ENCODE data around the gene KLHL13. TPM values are rescaled to one million over a fixed set of nuclear protein-coding genes. Genes with fewer than 3 reads are reported as not detected.

KLHL13 gene
- total RNA-seq, 1 experiment from 2014 or later, result not detected

DNA sequence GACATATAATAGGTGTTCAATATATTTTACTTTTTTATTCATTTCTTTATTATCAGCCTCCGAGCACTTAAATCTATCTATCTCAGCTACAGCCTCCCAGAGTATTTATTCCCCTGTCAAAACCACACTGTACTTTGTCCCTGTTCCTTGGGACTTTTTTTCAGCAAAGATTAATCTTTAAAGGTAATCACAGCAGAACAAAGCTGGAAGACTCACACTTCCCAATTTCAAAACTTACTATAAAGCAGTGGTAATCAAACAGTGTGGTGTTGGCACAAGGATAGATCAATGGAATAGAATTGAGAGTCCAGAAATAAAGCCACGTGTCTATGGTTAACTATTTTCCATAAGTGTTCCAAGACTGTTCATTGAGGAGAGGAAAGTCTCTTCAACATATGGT, 59.7 kb downstream of the KLHL13 start:
- DNase-seq, result no peak
- no peak overlapping the region for H3K27ac ChIP-seq
- BruUV-seq (replicated peaks), result no TSS peak
- no peaks in the 10 kb centered on the region for H3K79me2 ChIP-seq (ENCODE audit: low read depth)
- no peaks in the 10 kb centered on the region for H3K27me3 ChIP-seq (ENCODE audit: insufficient read depth, low read depth)
- no peaks in the 10 kb centered on the region for H3K9me3 ChIP-seq (ENCODE audit: insufficient read depth, low read depth)
- no peak overlapping the region for H3K4me2 ChIP-seq
- no peaks in the 10 kb centered on the region for H3K9me2 ChIP-seq (ENCODE audit: insufficient read depth)
- intact Hi-C loops (cut with micrococcal nuclease; ENCODE audit: unreplicated experiment), result no loop called here
- POLR2A ChIA-PET (ENCODE audit: unreplicated experiment), result no interaction called here
- no peaks in the 10 kb centered on the region for H4K20me1 ChIP-seq (ENCODE audit: insufficient read depth)
- CTCF ChIA-PET, result no interaction called here
- H3K4me3 ChIP-seq, result no peak overlapping the region
- TF ChIP-seq, protein P1, sequence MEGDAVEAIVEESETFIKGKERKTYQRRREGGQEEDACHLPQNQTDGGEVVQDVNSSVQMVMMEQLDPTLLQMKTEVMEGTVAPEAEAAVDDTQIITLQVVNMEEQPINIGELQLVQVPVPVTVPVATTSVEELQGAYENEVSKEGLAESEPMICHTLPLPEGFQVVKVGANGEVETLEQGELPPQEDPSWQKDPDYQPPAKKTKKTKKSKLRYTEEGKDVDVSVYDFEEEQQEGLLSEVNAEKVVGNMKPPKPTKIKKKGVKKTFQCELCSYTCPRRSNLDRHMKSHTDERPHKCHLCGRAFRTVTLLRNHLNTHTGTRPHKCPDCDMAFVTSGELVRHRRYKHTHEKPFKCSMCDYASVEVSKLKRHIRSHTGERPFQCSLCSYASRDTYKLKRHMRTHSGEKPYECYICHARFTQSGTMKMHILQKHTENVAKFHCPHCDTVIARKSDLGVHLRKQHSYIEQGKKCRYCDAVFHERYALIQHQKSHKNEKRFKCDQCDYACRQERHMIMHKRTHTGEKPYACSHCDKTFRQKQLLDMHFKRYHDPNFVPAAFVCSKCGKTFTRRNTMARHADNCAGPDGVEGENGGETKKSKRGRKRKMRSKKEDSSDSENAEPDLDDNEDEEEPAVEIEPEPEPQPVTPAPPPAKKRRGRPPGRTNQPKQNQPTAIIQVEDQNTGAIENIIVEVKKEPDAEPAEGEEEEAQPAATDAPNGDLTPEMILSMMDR (conservative IDR thresholded peaks at IDR 0.05), result no peak
- no peak for TF ChIP-seq EZH2 (IDR thresholded peaks at IDR 0.05; ENCODE audit: low read depth)
- no peaks in the 10 kb centered on the region for H3F3A ChIP-seq (ENCODE audit: insufficient read depth, low read depth)
- no peak overlapping the region for H2AFZ ChIP-seq
- no peaks in the 10 kb centered on the region for H3K4me1 ChIP-seq (replicated peaks; ENCODE audit: insufficient read depth)
- no peaks in the 10 kb centered on the region for H3K36me3 ChIP-seq (ENCODE audit: low read depth)

DNA sequence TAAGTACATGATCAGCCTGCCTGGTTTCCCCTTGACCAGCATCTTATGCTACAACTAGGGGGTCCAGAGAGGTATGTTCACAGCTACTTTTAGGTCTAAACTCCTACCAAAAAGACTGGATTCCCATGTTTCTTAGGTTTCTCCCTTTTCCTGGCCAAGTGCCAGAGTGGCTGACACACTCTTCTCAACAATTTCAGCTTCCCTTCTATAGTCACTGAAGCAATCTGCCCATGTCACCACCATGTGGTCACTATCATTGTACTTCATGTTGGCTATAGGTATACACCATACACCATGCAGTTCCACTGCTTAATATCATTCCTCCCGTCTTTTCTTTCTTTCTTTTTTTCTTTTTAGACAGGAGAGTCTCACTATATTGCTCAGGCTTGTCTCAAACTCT, 66.9 kb downstream of the KLHL13 start:
- TF ChIP-seq EZH2 (IDR thresholded peaks at IDR 0.05; ENCODE audit: low read depth), result no peak
- TF ChIP-seq, protein P1 (conservative IDR thresholded peaks at IDR 0.05), result no peak
- Histone ChIP-seq H3K9me3 (ENCODE audit: insufficient read depth, low read depth) (no peaks in the 10 kb centered on the region), H3K4me3 (no peak overlapping the region), H4K20me1 (ENCODE audit: insufficient read depth) (no peaks in the 10 kb centered on the region), H3K79me2 (ENCODE audit: low read depth) (no peaks in the 10 kb centered on the region), H3K36me3 (ENCODE audit: low read depth) (no peaks in the 10 kb centered on the region), H3K27me3 (ENCODE audit: insufficient read depth, low read depth) (no peaks in the 10 kb centered on the region), H3K27ac (no peak overlapping the region), H3K9me2 (ENCODE audit: insufficient read depth) (0 out of 2 replicates have a peak, but pooled peaks cover 5% of the 10 kb centered on the region), H3K4me2 (no peak overlapping the region), H2AFZ (no peak overlapping the region), H3K4me1 (replicated peaks; ENCODE audit: insufficient read depth) (no peaks in the 10 kb centered on the region), H3F3A (ENCODE audit: insufficient read depth, low read depth) (no peaks in the 10 kb centered on the region)
- no peak for DNase-seq
- CTCF ChIA-PET, result no interaction called here
- BruUV-seq (replicated peaks), result no TSS peak
- intact Hi-C loops (cut with micrococcal nuclease; ENCODE audit: unreplicated experiment), result no loop called here
- POLR2A ChIA-PET (ENCODE audit: unreplicated experiment), result no interaction called here

DNA sequence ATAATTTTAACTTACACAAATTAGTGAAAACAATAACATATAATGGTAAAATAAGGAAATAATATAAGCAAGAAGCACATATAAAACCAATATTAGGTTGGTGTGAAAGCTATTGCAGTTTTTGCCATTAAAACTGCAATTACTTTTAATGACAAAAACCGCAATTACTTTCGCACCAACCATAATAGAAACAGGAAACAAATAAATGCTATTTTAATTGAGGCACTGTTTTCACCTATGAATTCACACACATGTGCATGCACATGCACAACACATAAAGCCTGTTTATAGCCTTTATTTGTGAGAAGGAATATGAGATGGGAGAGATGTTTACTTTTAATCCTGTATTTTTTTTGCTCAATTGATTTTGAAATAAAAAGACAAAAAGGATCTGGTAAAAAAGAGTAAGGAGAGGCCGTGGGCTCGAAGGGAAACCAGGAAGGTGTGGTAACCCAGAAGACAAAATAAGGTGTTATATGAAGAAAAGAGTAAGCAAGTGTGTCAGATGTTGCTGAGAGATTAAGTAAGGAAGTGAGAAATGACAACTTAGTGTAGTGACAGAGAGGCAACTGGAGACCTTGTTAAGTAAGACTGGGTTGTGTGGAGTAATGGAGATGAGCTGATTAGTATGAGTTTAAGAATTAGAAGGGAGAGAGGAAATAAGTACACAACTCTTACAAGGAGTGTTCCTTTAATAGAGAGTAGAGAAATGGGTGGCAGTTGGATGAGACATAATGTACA, 69.0 kb downstream of the KLHL13 start:
- Histone ChIP-seq H3K9me2 (ENCODE audit: insufficient read depth) (0 out of 2 replicates have a peak, but pooled peaks cover 5% of the 10 kb centered on the region), H3K36me3 (ENCODE audit: low read depth) (no peaks in the 10 kb centered on the region), H3K4me3 (no peak overlapping the region), H2AFZ (no peak overlapping the region), H3K9me3 (ENCODE audit: insufficient read depth, low read depth) (no peaks in the 10 kb centered on the region), H3F3A (ENCODE audit: insufficient read depth, low read depth) (no peaks in the 10 kb centered on the region), H3K4me1 (replicated peaks; ENCODE audit: insufficient read depth) (no peaks in the 10 kb centered on the region), H3K27me3 (ENCODE audit: insufficient read depth, low read depth) (no peaks in the 10 kb centered on the region), H3K79me2 (ENCODE audit: low read depth) (no peaks in the 10 kb centered on the region), H3K27ac (no peak overlapping the region), H3K4me2 (no peak overlapping the region), H4K20me1 (ENCODE audit: insufficient read depth) (no peaks in the 10 kb centered on the region)
- POLR2A ChIA-PET (ENCODE audit: unreplicated experiment), result no interaction called here
- BruUV-seq (replicated peaks), result no TSS peak
- no peak for DNase-seq
- intact Hi-C loops (cut with micrococcal nuclease; ENCODE audit: unreplicated experiment), result no loop called here
- TF ChIP-seq EZH2 (IDR thresholded peaks at IDR 0.05; ENCODE audit: low read depth), result no peak
- TF ChIP-seq, protein P1 (conservative IDR thresholded peaks at IDR 0.05), result no peak
- CTCF ChIA-PET, result no interaction called here
